GM18519 (cell line): ENCODE measurements around the gene DPEP1.
"Not testable (repeated sequence)": the region's sequence is repeated elsewhere in the genome, so short reads cannot be mapped to it uniquely, and the experiment has no call there.

Source experiments
- ATAC-seq: cut with Tn5 transposase; IDR thresholded peaks from one replicate; pipeline ENCODE4 v1.9.1; 2021; ENCODE audit warnings: mild to moderate bottlenecking, moderate library complexity; ENCODE audit not compliant: unreplicated experiment, low FRiP score

Gene DPEP1

GRCh38 chr16:89641458-89642119, 28.1 kb downstream of the DPEP1 start:
- no peak for ATAC-seq

GRCh38 chr16:89642574-89642973, 29.1 kb downstream of the DPEP1 start:
- no peak for ATAC-seq

GRCh38 chr16:89643769-89644300, 30.4 kb downstream of the DPEP1 start:
- no peak for ATAC-seq

GRCh38 chr16:89645122-89645521, 31.7 kb downstream of the DPEP1 start:
- ATAC-seq = no peak

- no peak for ATAC-seq
Measured at GRCh38 chr16:89646270-89646669, 32.8 kb downstream of the DPEP1 start.

GRCh38 chr16:89646906-89647305, 33.5 kb downstream of the DPEP1 start:
- ATAC-seq = no peak

- no peak for ATAC-seq
Measured at GRCh38 chr16:89651584-89651983, 38.1 kb downstream of the DPEP1 start.

- no peak for ATAC-seq
Measured at GRCh38 chr16:89653656-89654295, 40.3 kb downstream of the DPEP1 start.

GRCh38 chr16:89655062-89655643, 41.7 kb downstream of the DPEP1 start:
- no peak for ATAC-seq

- ATAC-seq = no peak
Measured at GRCh38 chr16:89656435-89657121, 43.1 kb downstream of the DPEP1 start.

GRCh38 chr16:89657442-89658220, 44.2 kb downstream of the DPEP1 start, which contains the start of the genes CHMP1A and SPATA33:
Gene CHMP1A, minus strand, starts transcription at chr16:89657708. Its CDS starts 120 bp downstream, at chr16:89657588.
Gene SPATA33, plus strand, starts transcription at chr16:89657836. Its CDS starts 76 bp downstream, at chr16:89657912.
- ATAC-seq = peak; percentile 83

GRCh38 chr16:89658221-89658879, 44.9 kb downstream of the DPEP1 start:
- ATAC-seq = no peak

GRCh38 chr16:89660146-89660545, 46.7 kb downstream of the DPEP1 start:
- ATAC-seq = no peak

- ATAC-seq = no peak
Measured at GRCh38 chr16:89661215-89661614, 47.8 kb downstream of the DPEP1 start.

- ATAC-seq = not testable (repeated sequence)
Measured at GRCh38 chr16:89664238-89664637, 50.8 kb downstream of the DPEP1 start.

GRCh38 chr16:89667000-89667399, 53.6 kb downstream of the DPEP1 start:
- not testable (repeated sequence) for ATAC-seq

- ATAC-seq = no peak
Measured at GRCh38 chr16:89667633-89668032, 54.2 kb downstream of the DPEP1 start.

- ATAC-seq = no peak
Measured at GRCh38 chr16:89668790-89669158, 55.3 kb downstream of the DPEP1 start.

- no peak for ATAC-seq
Measured at GRCh38 chr16:89669755-89670154, 56.3 kb downstream of the DPEP1 start.
